ENCODE results near the gene ANGPTL8. TPM values are rescaled to one million over a fixed set of nuclear protein-coding genes. Genes with fewer than 3 reads are reported as not detected.

ANGPTL8 gene
- total RNA-seq, 3 donors from 2014 or later: 0.44 to 17.9 TPM; not detected in 1

GRCh38 chr19:11227195-11227886 lies 12.1 kb upstream of the ANGPTL8 start:
- Histone ChIP-seq H3K4me3 (no peak overlapping the region), H3K27ac (no peak overlapping the region), H3K9me3 (peaks cover 0 to 3% of the 10 kb centered on the region in 2 donors), H3K27me3 (no peaks in the 10 kb centered on the region), H3K36me3 (no peaks in the 10 kb centered on the region), H3K4me1 (no peaks in the 10 kb centered on the region)
- DNase-seq (ENCODE audit: low spot score in 2 of 2): no peak
- intact Hi-C loops (cut with DNase I; ENCODE audit: low total_unique reads): no loop called here
- TF ChIP-seq CTCF (IDR thresholded peaks at IDR 0.05) (no peak), POLR2AphosphoS5 (IDR thresholded peaks at IDR 0.05) (no peak), POLR2A (IDR thresholded peaks at IDR 0.05) (no peak)

- no peaks in the 10 kb centered on the region for H3K36me3 ChIP-seq
- intact Hi-C loops (cut with DNase I; ENCODE audit: low total_unique reads): no loop called here
- no peaks in the 10 kb centered on the region for H3K4me1 ChIP-seq
- peak overlapping the region in 1 of 2 donors; percentile 38 for H3K27ac ChIP-seq
- TF ChIP-seq POLR2A (IDR thresholded peaks at IDR 0.05) (no peak), CTCF (IDR thresholded peaks at IDR 0.05) (no peak), POLR2AphosphoS5 (IDR thresholded peaks at IDR 0.05) (no peak)
- no peak for DNase-seq (ENCODE audit: low spot score in 2 of 2)
- no peak overlapping the region for H3K4me3 ChIP-seq
- no peaks in the 10 kb centered on the region for H3K27me3 ChIP-seq
- H3K9me3 ChIP-seq: no peaks in the 10 kb centered on the region
Observed at GRCh38 chr19:11230621-11231386, 8.6 kb upstream of the ANGPTL8 start.

- Histone ChIP-seq H3K27ac (no peak overlapping the region), H3K27me3 (no peaks in the 10 kb centered on the region), H3K4me3 (no peak overlapping the region), H3K9me3 (no peaks in the 10 kb centered on the region), H3K4me1 (no peaks in the 10 kb centered on the region), H3K36me3 (no peaks in the 10 kb centered on the region)
- TF ChIP-seq POLR2AphosphoS5 (IDR thresholded peaks at IDR 0.05) (no peak), CTCF (IDR thresholded peaks at IDR 0.05) (no peak), POLR2A (IDR thresholded peaks at IDR 0.05) (no peak)
- DNase-seq (ENCODE audit: low spot score in 2 of 2): no peak
- intact Hi-C loops (cut with DNase I; ENCODE audit: low total_unique reads): no loop called here
Observed at GRCh38 chr19:11232555-11232954, 6.9 kb upstream of the ANGPTL8 start.

- H3K9me3 ChIP-seq: no peaks in the 10 kb centered on the region
- no peak overlapping the region for H3K27ac ChIP-seq
- no peak overlapping the region for H3K4me3 ChIP-seq
- no peak for DNase-seq (ENCODE audit: low spot score in 2 of 2)
- no peaks in the 10 kb centered on the region for H3K4me1 ChIP-seq
- no peak for TF ChIP-seq CTCF (IDR thresholded peaks at IDR 0.05)
- no peak for TF ChIP-seq POLR2AphosphoS5 (IDR thresholded peaks at IDR 0.05)
- no peaks in the 10 kb centered on the region for H3K27me3 ChIP-seq
- H3K36me3 ChIP-seq: no peaks in the 10 kb centered on the region
- intact Hi-C loops (cut with DNase I; ENCODE audit: low total_unique reads): no loop called here
Observed at GRCh38 chr19:11233073-11233472, 6.3 kb upstream of the ANGPTL8 start.

- H3K9me3 ChIP-seq: peaks cover 0 to 5% of the 10 kb centered on the region in 2 donors
- H3K27me3 ChIP-seq: no peaks in the 10 kb centered on the region
- no peaks in the 10 kb centered on the region for H3K4me1 ChIP-seq
- TF ChIP-seq CTCF (IDR thresholded peaks at IDR 0.05) (no peak), POLR2AphosphoS5 (IDR thresholded peaks at IDR 0.05) (no peak), POLR2A (IDR thresholded peaks at IDR 0.05) (no peak)
- H3K27ac ChIP-seq: no peak overlapping the region
- H3K4me3 ChIP-seq: no peak overlapping the region
- intact Hi-C loops (cut with DNase I; ENCODE audit: low total_unique reads): no loop called here
- DNase-seq (ENCODE audit: low spot score in 2 of 2): no peak
- H3K36me3 ChIP-seq: peaks cover 2% of the 10 kb centered on the region
Observed at GRCh38 chr19:11234486-11235075, 4.8 kb upstream of the ANGPTL8 start.
